ENCODE results near the gene ANKRD33. TPM values are rescaled to one million over a fixed set of nuclear protein-coding genes. Genes with fewer than 3 reads are reported as not detected.

The ANKRD33 gene
- total RNA-seq, 1 experiment from 2014 or later = 0.81 TPM

- H3K27ac ChIP-seq (ENCODE audit: insufficient read length, low read depth, low read length) = no peak overlapping the region
- H3K18ac ChIP-seq (ENCODE audit: insufficient read length, low read depth, low read length) = no peak overlapping the region
- no peak overlapping the region for H3K4me3 Mint-ChIP-seq
- H3K4me2 ChIP-seq (ENCODE audit: insufficient read depth, insufficient read length, low read length) = no peak overlapping the region
- no CpG with 5 or more reads among the region's 16 CpGs for WGBS (ENCODE audit: extremely low coverage, insufficient read length, low lambda C conversion rate)
- no peak overlapping the region for H2BK15ac ChIP-seq (ENCODE audit: low read depth, low read length)
- H3K9me3 ChIP-seq (ENCODE audit: control insufficient read depth, low read depth, low read length) = no peaks in the 10 kb centered on the region
- H2BK120ac ChIP-seq (ENCODE audit: low read depth, low read length, poor library complexity, severe bottlenecking) = no peak overlapping the region
- H3K23me2 ChIP-seq (ENCODE audit: insufficient read length, low read depth, low read length, poor library complexity, severe bottlenecking) = no peaks in the 10 kb centered on the region
- no peaks in the 10 kb centered on the region for H4K20me1 ChIP-seq (ENCODE audit: control insufficient read depth, insufficient read depth, insufficient read length)
- H4K8ac ChIP-seq (replicated peaks; ENCODE audit: insufficient read length, low read depth, low read length) = no peak overlapping the region
- H3K4me1 Mint-ChIP-seq = peaks cover 19 to 35% of the 10 kb centered on the region in 2 experiments
- no peak overlapping the region for H2AK5ac ChIP-seq (ENCODE audit: insufficient read length, low read length)
- no peak overlapping the region for H3K14ac ChIP-seq (ENCODE audit: insufficient read depth, low read length)
- H2BK5ac ChIP-seq (ENCODE audit: insufficient read length, low read length) = no peak overlapping the region
- no peaks in the 10 kb centered on the region for H3K27me3 ChIP-seq (ENCODE audit: insufficient read depth, low read length)
- no peak overlapping the region for H2AFZ ChIP-seq (ENCODE audit: low read length)
- no peaks in the 10 kb centered on the region for H3K79me1 ChIP-seq (ENCODE audit: insufficient read depth, low read depth, low read length, poor library complexity, severe bottlenecking)
- H4K91ac ChIP-seq (ENCODE audit: insufficient read length, low read depth, low read length) = no peak overlapping the region
- TF ChIP-seq CTCF (conservative IDR thresholded peaks at IDR 0.05) = no peak
- no peak overlapping the region for H3T11ph ChIP-seq (ENCODE audit: low read length)
- no peak overlapping the region for H2BK12ac ChIP-seq (ENCODE audit: insufficient read length, low read depth, low read length)
- no peaks in the 10 kb centered on the region for H3K9me3 Mint-ChIP-seq
- peaks cover 30% of the 10 kb centered on the region for H3K27me3 Mint-ChIP-seq (ENCODE audit: low read depth)
- H3K79me2 ChIP-seq (ENCODE audit: insufficient read depth, low read length) = no peaks in the 10 kb centered on the region
- no peaks in the 10 kb centered on the region for H3K36me3 Mint-ChIP-seq (ENCODE audit: insufficient read depth in 1 of 3, low read depth in 3 of 3)
- no peak overlapping the region; a peak in 1 of 7 replicates for H3K27ac Mint-ChIP-seq
- no peak for DNase-seq
- no peak overlapping the region for H3K9ac ChIP-seq (ENCODE audit: extremely low read depth, insufficient read length, low read length)
- H4K5ac ChIP-seq (ENCODE audit: insufficient read length, low read depth, low read length) = no peak overlapping the region
- H3K56ac ChIP-seq (ENCODE audit: insufficient read length, low read depth, low read length) = no peak overlapping the region
- no peak overlapping the region for H2BK20ac ChIP-seq (ENCODE audit: low read depth, low read length, poor library complexity, severe bottlenecking)
- H3K23ac ChIP-seq (ENCODE audit: insufficient read length, low read depth, low read length) = no peak overlapping the region
- H3K4me1 ChIP-seq (ENCODE audit: insufficient read depth, low read length) = no peaks in the 10 kb centered on the region; the same call in 1 of the 2 replicates
- H3K4ac ChIP-seq (ENCODE audit: low read depth, low read length) = no peak overlapping the region
Measured at GRCh38 chr12:51922762-51923505, 35.0 kb downstream of the ANKRD33 start.

Data from H9 (cell line).